Midbrain (tissue), 1 donor: Measurements from ENCODE around the gene CHAMP1.
"Not testable (repeated sequence)": the region's sequence is repeated elsewhere in the genome, so short reads cannot be mapped to it uniquely, and the experiment has no call there.

Experiments used
- DNase-seq: peaks from one replicate; lab custom pipeline; 2025; lab: John Stamatoyannopoulos, UW

Gene CHAMP1

GRCh38 chr13:114334305-114335053 is 20.2 kb downstream of the CHAMP1 start:
- no peak for DNase-seq

- DNase-seq = not testable (repeated sequence)
Measured at GRCh38 chr13:114336457-114336856, 22.2 kb downstream of the CHAMP1 start.

GRCh38 chr13:114338959-114339358 is 24.7 kb downstream of the CHAMP1 start:
- DNase-seq = no peak

GRCh38 chr13:114339857-114340534 is 25.7 kb downstream of the CHAMP1 start:
- DNase-seq = peak; percentile 2

- no peak for DNase-seq
Measured at GRCh38 chr13:114341003-114341777, 26.9 kb downstream of the CHAMP1 start.

GRCh38 chr13:114347256-114347655 is 33.0 kb downstream of the CHAMP1 start:
- DNase-seq = not testable (repeated sequence)

GRCh38 chr13:114352763-114353162 is 38.5 kb downstream of the CHAMP1 start:
- not testable (repeated sequence) for DNase-seq

- not testable (repeated sequence) for DNase-seq
Measured at GRCh38 chr13:114353382-114353781, 39.1 kb downstream of the CHAMP1 start.
